Natural killer cell (primary cell): ENCODE data around the gene KCNC1. TPM values are rescaled to one million over a fixed set of nuclear protein-coding genes. Genes with fewer than 3 reads are reported as not detected.

Experiments used
- ATAC-seq, 3 donors: fragments of 150-1000 bp in 2 of 3; fragments of 200-7000 bp in 1 of 3; cut with Tn5 transposase; 1 replicate in 1 of 3; 2 replicates in 2 of 3; pipeline ENCODE4 v1.10.0; 2021; ENCODE audit warnings: mild to moderate bottlenecking in 2 of 3, moderate library complexity in 2 of 3
- DNase-seq, 2 donors: peaks; one replicate each; pipeline versions ENCODE4 v3.0.0 to v3.0.0-alpha.2; 2013 to 2021; ENCODE audit warnings: mixed read lengths in 1 of 2
- H3K27ac ChIP-seq: one replicate; pipeline ENCODE4 v1.5.1; 2013; ENCODE audit warnings: mild to moderate bottlenecking, low read length
- H3K27me3 ChIP-seq: one replicate; pipeline ENCODE4 v1.6.1; 2013; ENCODE audit warnings: low read length; ENCODE audit not compliant: control insufficient read depth, insufficient read depth
- H3K36me3 ChIP-seq: one replicate; pipeline ENCODE4 v1.6.1; 2013; ENCODE audit warnings: low read length; ENCODE audit not compliant: control insufficient read depth, insufficient read depth
- H3K4me1 ChIP-seq: one replicate; pipeline ENCODE4 v1.6.1; 2013; ENCODE audit warnings: low read length; ENCODE audit not compliant: control insufficient read depth, insufficient read depth
- H3K4me3 ChIP-seq: one replicate; pipeline ENCODE4 v1.5.1; 2013; ENCODE audit warnings: low read length
- H3K9me3 ChIP-seq: one replicate; pipeline ENCODE4 v1.6.1; 2013; ENCODE audit warnings: low read length; ENCODE audit not compliant: control insufficient read depth, insufficient read depth
- H3K27ac Mint-ChIP-seq, 2 donors: one replicate each; pipeline ENCODE4 v1.8.0; 2022; ENCODE audit warnings: mild to moderate bottlenecking in 2 of 2, mixed read lengths in 2 of 2, moderate library complexity in 1 of 2
- H3K27me3 Mint-ChIP-seq, 2 donors: one replicate each; pipeline ENCODE4 v1.8.0; 2022; ENCODE audit warnings: low read depth in 2 of 2, mixed read lengths in 2 of 2
- H3K36me3 Mint-ChIP-seq: one replicate; pipeline ENCODE4 v1.8.0; 2022; ENCODE audit warnings: mixed read lengths
- H3K4me1 Mint-ChIP-seq, 2 donors: one replicate each; pipeline ENCODE4 v1.8.0; 2022; ENCODE audit warnings: mixed read lengths in 2 of 2
- H3K4me3 Mint-ChIP-seq: one replicate; pipeline ENCODE4 v1.8.0; 2022; ENCODE audit warnings: mild to moderate bottlenecking, moderate library complexity, mixed read lengths
- H3K9me3 Mint-ChIP-seq, 2 donors: one replicate each; pipeline ENCODE4 v1.8.0; 2022; ENCODE audit warnings: mixed read lengths in 2 of 2
- CTCF ChIP-seq: fragments of 200-600 bp; IDR thresholded peaks from one replicate; pipeline ENCODE4 v1.8.0; 2022; ENCODE audit warnings: antibody characterized with exemption
- WGBS: methylation state at CpG from one replicate; pipeline ENCODE4 v1.1.7; 2013; ENCODE audit warnings: missing lambda C conversion rate; ENCODE audit not compliant: insufficient coverage; 5-methylcytosine and 5-hydroxymethylcytosine counted together
- intact Hi-C: fragments of 100-400 bp; cut with micrococcal nuclease; formaldehyde crosslinking; loops from one replicate; pipeline ENCODE4 v1.14.2; 2022
- total RNA-seq, 4 donors: library from RNA; stranded (reverse); fragments of 120-200 nt in 1 of 4; gene quantifications; one replicate each; pipeline versions ENCODE4 v1.2.3 to v1.2.4, GENCODE V29; 2013 to 2022

KCNC1 gene
- total RNA-seq, 3 donors from 2014 or later (not counting 1 experiment from before 2014, with no cell fraction given) = not detected

GRCh38 chr11:17762309-17762974 lies 27.9 kb downstream of the KCNC1 start:
- WGBS = 82% methylated on average over 17 of the region's 17 CpGs

GRCh38 chr11:17763244-17763643 lies 28.7 kb downstream of the KCNC1 start:
- Mint-ChIP-seq H3K4me1 (no peaks in the 10 kb centered on the region), H3K27me3 (no peaks in the 10 kb centered on the region), H3K9me3 (no peaks in the 10 kb centered on the region), H3K27ac (no peak overlapping the region), H3K4me3 (no peak overlapping the region), H3K36me3 (no peaks in the 10 kb centered on the region)
- intact Hi-C loops = no loop called here
- H3K27ac ChIP-seq = no peak overlapping the region
- no peaks in the 10 kb centered on the region for H3K9me3 ChIP-seq
- WGBS = 92% methylated on average over 7 of the region's 7 CpGs
- no peaks in the 10 kb centered on the region for H3K27me3 ChIP-seq
- H3K4me3 ChIP-seq = no peak overlapping the region
- DNase-seq = no peak
- no peaks in the 10 kb centered on the region for H3K36me3 ChIP-seq
- H3K4me1 ChIP-seq = no peaks in the 10 kb centered on the region
- ATAC-seq = no peak
- no peak for TF ChIP-seq CTCF

More at GRCh38 chr11:17762309-17762974, 27.9 kb downstream of the KCNC1 start:
- Mint-ChIP-seq H3K9me3 (no peaks in the 10 kb centered on the region), H3K36me3 (no peaks in the 10 kb centered on the region), H3K4me3 (no peak overlapping the region), H3K27me3 (no peaks in the 10 kb centered on the region), H3K27ac (no peak overlapping the region), H3K4me1 (no peaks in the 10 kb centered on the region)
- no peak for TF ChIP-seq CTCF
- H3K36me3 ChIP-seq = no peaks in the 10 kb centered on the region
- no peak overlapping the region for H3K27ac ChIP-seq
- intact Hi-C loops = no loop called here
- no peaks in the 10 kb centered on the region for H3K27me3 ChIP-seq
- no peaks in the 10 kb centered on the region for H3K9me3 ChIP-seq
- H3K4me3 ChIP-seq = no peak overlapping the region
- DNase-seq = no peak
- no peak for ATAC-seq
- H3K4me1 ChIP-seq = no peaks in the 10 kb centered on the region

GRCh38 chr11:17763703-17764102 lies 29.1 kb downstream of the KCNC1 start:
- Histone ChIP-seq H3K36me3 (no peaks in the 10 kb centered on the region), H3K4me3 (no peak overlapping the region), H3K4me1 (no peaks in the 10 kb centered on the region), H3K27me3 (no peaks in the 10 kb centered on the region), H3K9me3 (no peaks in the 10 kb centered on the region), H3K27ac (no peak overlapping the region)
- no peak for TF ChIP-seq CTCF
- Mint-ChIP-seq H3K4me1 (no peaks in the 10 kb centered on the region), H3K36me3 (no peaks in the 10 kb centered on the region), H3K9me3 (no peaks in the 10 kb centered on the region), H3K27ac (no peak overlapping the region), H3K27me3 (no peaks in the 10 kb centered on the region), H3K4me3 (no peak overlapping the region)
- WGBS = 57% methylated on average over 3 of the region's 3 CpGs
- no peak for DNase-seq
- ATAC-seq = no peak
- intact Hi-C loops = no loop called here
